ENCODE results near the gene B4GALNT2.

The B4GALNT2 gene

DNA sequence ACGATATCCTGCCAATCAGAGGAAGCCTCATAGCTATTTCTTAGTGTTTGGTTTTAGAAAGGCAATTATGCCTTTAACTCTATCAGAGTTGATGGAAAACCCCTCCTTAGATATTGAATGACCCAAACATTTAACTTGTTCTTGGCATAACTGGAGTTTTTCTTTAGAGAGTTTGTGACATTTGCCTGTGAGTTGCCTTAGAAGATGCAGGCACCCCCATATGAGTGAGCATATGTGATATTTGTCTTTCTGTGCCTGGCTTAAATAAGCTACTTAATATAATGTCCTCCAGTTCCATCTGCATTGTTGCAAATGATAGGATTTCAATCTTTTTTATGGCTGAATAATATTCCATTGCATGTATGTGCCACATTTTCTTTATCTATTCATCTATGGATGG lies 19.6 kb upstream of the B4GALNT2 start:
- DNase-seq (ENCODE audit: low read depth) = no peak
- no peak overlapping the region for H3K4me3 ChIP-seq (ENCODE audit: low read depth, low read length)
- TF ChIP-seq MYC (IDR thresholded peaks at IDR 0.05; ENCODE audit: low read depth, low read length) (no peak), POLR2A (IDR thresholded peaks at IDR 0.05; ENCODE audit: extremely low read depth, insufficient read length) (no peak), MAX (IDR thresholded peaks at IDR 0.05; ENCODE audit: low read depth, low read length) (no peak), CTCF (IDR thresholded peaks at IDR 0.05; ENCODE audit: low read depth, low read length) (no peak)

- TF ChIP-seq MYC (IDR thresholded peaks at IDR 0.05; ENCODE audit: low read depth, low read length) = no peak
- no peak for TF ChIP-seq CTCF (IDR thresholded peaks at IDR 0.05; ENCODE audit: low read depth, low read length)
- no peak for DNase-seq (ENCODE audit: low read depth)
- H3K4me3 ChIP-seq (ENCODE audit: low read depth, low read length) = no peak overlapping the region
Measured at GRCh38 chr17:49114703-49115102, 17.9 kb upstream of the B4GALNT2 start.

- no peak overlapping the region for H3K4me3 ChIP-seq (ENCODE audit: low read depth, low read length)
- no peak for TF ChIP-seq CTCF (IDR thresholded peaks at IDR 0.05; ENCODE audit: low read depth, low read length)
- no peak for TF ChIP-seq POLR2A (IDR thresholded peaks at IDR 0.05; ENCODE audit: extremely low read depth, insufficient read length)
- no peak for TF ChIP-seq MAX (IDR thresholded peaks at IDR 0.05; ENCODE audit: low read depth, low read length)
- no peak for TF ChIP-seq MYC (IDR thresholded peaks at IDR 0.05; ENCODE audit: low read depth, low read length)
- DNase-seq (ENCODE audit: low read depth) = no peak
Measured at GRCh38 chr17:49117587-49118230, 14.9 kb upstream of the B4GALNT2 start.

DNA sequence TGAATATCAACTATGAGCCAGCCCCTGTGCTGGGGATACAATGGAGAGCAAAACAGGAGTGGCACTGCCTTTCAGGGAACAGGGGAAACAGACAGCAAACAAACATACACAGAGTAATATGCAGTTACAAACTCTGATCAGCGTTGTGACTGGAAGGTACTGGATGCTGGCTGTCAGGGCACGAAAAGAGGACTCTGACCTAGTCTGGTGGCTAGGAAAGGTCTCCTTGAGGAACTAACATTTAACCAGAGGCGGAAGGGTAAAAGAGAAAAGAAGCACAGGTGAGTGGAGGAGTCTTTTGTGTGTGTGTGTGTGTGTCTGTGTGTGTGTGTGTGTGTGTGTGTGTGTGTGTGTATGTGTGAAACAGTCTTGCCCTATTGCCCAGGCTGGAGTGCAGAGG lies 12.4 kb upstream of the B4GALNT2 start:
- DNase-seq (ENCODE audit: low read depth) = no peak
- TF ChIP-seq MAX (IDR thresholded peaks at IDR 0.05; ENCODE audit: low read depth, low read length) = no peak
- TF ChIP-seq CTCF (IDR thresholded peaks at IDR 0.05; ENCODE audit: low read depth, low read length) = no peak
- TF ChIP-seq MYC (IDR thresholded peaks at IDR 0.05; ENCODE audit: low read depth, low read length) = no peak
- TF ChIP-seq POLR2A (IDR thresholded peaks at IDR 0.05; ENCODE audit: extremely low read depth, insufficient read length) = no peak
- no peak overlapping the region for H3K4me3 ChIP-seq (ENCODE audit: low read depth, low read length)

DNA sequence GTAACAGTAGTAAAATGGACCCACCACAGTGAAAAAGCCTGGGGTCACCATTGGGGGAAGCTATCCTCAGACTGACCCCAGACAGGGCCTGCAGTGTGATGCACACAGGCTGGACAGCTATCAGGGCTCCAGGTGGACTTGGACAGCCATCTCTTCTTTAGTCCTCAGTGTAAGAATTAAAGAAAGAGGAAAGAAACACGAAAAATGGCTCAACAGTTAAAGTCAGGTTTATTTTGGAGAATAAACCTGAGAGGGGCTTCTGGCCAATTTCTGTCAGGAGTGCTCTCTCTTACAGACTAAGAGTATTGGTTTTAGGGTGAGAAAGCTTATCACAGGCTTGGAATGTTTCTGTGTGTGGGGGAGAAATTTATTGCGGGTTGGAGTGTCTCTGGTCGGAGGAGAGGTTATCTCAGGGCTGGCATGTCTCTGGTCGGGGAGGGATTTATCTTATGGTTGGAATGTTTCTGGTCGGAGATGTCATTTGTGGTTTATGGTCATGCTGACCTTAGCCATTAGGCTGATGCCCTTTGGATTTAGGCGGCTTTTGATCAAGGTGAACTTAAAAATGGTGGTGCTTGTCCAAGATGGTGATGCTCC lies 10.8 kb upstream of the B4GALNT2 start:
- no peak overlapping the region for H3K4me3 ChIP-seq (ENCODE audit: low read depth, low read length)
- DNase-seq (ENCODE audit: low read depth) = no peak
- no peak for TF ChIP-seq MYC (IDR thresholded peaks at IDR 0.05; ENCODE audit: low read depth, low read length)
- TF ChIP-seq MAX (IDR thresholded peaks at IDR 0.05; ENCODE audit: low read depth, low read length) = no peak
- TF ChIP-seq POLR2A (IDR thresholded peaks at IDR 0.05; ENCODE audit: extremely low read depth, insufficient read length) = no peak
- no peak for TF ChIP-seq CTCF (IDR thresholded peaks at IDR 0.05; ENCODE audit: low read depth, low read length)
